ENCODE results near the gene NCBP1.

NCBP1 gene

DNA sequence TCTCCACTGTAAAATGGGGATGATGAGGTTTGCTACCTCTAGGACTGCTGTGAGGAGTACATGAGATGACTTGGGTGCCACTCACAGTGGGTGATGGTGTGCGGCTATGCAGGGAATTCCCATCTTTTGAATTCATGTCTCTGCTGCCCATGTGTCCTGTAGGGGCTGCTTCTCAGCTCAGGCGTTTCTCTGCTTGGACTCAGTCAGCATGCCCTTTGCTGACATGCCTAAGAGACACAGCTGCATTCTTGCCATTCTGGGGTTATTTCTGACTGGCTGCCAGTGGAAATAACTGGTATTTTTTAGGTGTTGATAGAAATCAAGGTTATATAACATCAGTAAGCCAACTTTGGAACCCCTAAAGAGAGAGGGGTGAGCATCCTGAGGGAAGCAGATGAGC is 87.8 kb downstream of the NCBP1 start:
- DNase-seq = no peak

DNA sequence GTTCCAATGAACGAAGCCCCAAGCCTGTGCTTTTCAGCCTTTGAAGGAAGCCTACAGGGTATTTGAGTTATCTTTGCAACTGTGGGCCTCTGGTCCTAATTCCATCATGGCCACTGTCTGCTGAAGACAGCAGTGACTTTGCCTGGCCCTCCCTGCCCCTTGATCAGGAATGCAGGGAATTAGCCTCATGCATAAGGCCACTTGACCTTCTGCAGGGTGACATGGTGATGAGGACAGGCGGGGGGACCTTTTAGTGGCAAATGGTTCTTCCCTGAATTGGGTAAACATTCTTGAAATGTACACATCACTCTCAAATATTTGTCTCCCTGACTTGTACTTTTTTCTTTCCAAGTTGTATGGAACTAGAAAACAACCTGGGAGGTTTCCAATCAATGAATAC is 88.7 kb downstream of the NCBP1 start:
- no peak for DNase-seq
